GM19463 (cell line): Measurements from ENCODE around the gene DNAJC8.

Source experiments
- ATAC-seq: cut with Tn5 transposase; IDR thresholded peaks from one replicate; pipeline ENCODE4 v1.9.1; 2021; ENCODE audit warnings: mild to moderate bottlenecking, moderate library complexity; ENCODE audit not compliant: unreplicated experiment

The DNAJC8 gene

DNA sequence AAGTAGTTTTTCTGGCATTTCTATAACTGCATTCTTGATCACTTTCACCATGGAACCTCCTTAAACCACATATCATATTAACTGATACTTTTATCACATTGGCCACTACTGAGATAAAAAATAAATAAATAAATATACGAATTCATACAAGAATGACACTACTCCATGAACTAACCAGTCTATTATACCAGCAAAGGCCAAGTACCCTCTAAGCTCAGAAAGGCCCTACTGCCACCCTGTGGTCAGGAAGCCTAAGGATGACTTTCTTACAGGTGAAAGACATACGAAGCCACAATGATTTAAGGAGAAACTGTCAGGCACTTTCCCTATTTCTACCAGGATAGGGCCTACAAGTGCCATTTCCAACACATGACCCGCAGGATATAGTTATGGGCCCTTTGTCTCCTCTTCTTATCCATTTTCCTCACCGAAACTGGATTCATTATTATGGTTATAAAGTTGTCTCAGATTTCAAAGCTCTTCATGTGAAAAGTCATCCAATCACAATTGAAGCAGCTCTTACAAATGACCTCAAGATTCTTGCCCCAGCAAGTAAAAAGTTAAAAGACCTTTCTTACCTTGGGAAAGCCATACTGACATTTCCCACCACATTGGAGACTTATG, 23.9 kb downstream of the DNAJC8 start:
- ATAC-seq, result no peak

DNA sequence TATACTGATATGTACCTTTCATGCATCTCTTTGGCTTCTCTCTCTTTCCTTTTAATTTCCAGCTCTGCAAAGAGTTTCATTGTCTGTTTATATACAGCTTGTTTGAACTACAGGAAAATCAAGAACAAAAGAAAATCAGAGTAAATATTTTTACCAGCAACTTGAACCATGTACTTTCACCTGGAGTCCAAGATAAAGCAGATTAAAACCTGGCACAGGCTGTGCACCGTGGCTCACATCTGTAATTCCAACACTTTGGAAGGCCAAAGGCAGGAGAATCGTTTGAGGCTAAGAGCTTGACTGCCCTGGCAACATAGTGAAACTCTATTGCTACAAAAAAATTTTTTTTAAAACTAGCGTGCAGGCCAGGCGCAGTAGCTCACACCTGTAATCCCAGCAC, 27.6 kb downstream of the DNAJC8 start:
- ATAC-seq, result no peak

DNA sequence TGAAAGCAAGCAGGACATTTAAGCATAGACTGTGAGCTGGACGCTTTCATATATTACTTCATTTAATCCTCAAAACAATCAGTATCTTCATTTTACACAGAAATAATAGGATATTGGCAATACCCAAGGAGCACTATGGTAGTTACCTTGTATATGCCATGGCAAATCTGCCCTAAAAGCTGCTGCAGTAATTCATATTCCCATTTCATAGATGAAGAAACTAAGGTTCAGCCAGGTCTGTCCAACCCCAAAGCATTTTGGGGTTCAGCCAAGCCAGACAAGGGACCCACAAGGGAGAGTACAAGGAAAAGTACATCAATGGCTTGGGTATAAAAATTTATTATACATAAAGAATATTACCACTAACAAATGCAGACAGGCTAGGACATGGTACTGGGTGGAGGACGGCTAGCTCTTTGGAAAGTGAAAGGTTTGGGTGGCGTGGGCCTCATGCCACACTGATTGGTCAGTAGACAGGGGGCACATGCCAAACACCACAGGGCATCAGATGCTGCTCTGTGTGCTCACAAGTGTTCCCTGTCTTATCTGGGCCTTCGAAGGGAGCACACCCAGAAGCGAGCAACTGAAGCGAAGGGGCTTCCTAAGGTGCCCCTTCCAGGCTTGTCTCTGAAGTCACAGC, 32.5 kb downstream of the DNAJC8 start:
- ATAC-seq, result no peak

DNA sequence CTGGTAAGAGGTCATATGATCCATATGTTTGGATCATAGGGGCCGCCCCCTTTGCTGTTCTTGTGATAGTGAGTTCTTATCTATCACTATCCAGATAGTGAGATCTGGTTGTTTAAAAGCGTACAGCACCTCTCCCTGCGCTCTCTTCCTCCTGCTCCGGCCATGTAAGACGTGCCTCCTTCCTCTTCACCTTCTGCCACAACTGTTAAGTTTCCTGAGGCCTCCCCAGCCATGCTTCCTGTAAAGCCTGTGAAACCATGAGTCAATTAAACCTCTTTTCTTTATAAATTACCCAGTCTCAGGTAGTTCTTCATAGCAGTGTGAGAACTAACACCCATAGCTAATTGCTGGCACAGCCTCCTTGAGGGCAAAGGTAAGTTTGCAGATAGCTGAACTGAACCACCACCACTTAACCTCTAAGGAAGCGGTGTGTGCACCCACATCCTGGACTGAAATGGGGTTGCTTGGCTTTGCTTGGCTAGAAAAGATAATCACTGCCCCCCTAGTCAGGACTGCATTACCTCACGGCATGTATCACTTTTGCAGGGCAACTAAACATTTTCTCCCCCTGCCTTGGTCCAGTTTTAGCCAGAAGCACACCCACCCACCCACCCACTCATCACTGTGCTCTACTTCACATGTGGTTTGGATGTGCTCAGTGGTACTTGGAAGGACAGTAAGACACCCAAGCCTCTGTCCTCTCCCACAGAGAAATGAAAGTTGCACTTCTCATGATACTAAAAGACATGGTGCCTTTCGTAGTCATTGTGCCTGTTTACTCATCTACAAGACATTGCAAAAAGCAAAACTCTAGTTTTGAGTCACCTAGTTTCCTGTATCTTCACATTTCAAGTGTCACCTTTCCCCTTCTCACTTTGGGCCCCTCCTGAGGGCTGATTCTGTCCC, 33.2 kb downstream of the DNAJC8 start:
- peak; percentile 81 for ATAC-seq

GRCh38 chr1:28197682-28198415, 35.0 kb downstream of the DNAJC8 start:
- ATAC-seq, result no peak

DNA sequence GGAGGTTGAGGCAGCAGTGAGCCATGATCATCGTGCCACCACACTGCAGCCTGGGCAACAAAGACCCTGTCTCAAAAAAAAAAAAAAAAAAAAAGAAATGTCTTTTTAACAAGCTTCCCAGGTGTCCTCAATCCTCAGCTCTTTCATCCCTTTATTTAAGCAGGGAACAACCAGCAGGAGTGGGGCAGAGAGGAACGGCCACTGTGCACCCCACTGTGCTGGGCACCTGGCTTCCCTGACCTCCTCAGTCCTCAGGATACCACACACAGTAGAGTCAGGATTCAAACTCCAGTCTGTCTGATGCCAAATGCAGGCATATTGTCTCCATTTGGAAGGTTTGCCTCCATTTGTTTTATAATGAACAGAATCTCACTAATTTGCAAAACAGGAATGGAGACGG, 36.5 kb downstream of the DNAJC8 start:
- no peak for ATAC-seq

- ATAC-seq, result no peak
Measured at GRCh38 chr1:28195780-28196179, 37.0 kb downstream of the DNAJC8 start.

DNA sequence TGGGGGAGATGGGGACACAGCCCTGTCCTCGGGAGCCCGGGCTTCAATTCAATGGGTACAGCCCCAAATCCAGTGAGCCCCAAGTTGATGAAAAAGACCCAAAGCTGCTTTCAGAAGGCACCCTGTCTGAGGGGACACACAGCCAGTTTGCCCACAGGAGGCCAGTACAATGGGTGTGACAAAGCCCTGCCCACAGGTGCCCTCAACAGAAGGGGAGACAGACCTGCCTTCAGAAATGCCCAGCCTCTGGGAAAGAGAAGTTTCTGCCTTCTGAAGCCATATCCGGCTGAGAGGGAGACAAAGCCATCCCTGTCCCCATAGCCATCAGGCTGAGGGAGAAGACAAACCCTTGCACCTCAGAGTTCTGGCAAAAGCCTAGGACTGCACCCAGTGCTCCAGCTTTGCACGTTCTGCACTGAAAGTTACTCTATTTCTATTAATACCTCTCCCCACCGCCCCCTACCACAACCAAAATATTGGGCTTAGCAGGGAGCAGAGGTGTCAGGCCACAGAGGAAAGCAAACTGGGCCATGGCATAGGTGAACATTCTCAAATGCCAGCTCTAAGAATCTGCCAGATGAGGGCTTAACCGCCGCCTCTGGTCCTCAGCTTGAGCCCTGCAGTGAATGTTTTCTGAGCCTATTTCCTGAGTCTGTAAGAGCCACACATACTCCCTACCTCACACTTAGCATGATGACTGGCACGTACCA, 38.3 kb downstream of the DNAJC8 start:
- no peak for ATAC-seq

DNA sequence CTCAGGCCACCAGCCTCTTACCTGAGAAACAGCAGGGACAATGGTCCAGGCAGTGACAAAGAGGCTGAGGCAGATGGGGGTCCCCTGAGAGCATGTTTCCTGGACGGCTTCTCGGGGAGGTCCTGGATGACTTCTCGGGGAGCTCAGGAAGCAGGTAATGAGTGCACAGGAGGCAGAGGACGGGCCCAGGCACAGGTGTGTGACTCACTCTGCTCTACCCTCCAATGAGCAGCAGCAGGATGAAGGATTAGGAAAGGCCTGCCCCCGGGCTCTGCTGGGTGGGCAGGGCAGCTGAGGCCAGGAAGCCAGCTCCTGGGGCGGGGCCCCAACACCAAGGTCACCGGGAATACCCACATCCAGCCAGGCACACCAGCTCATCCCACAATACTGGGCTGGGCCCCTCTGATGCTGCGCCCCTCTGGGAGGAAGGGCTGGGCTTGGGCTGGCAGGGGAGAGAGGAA, 39.1 kb downstream of the DNAJC8 start:
- ATAC-seq, result no peak

DNA sequence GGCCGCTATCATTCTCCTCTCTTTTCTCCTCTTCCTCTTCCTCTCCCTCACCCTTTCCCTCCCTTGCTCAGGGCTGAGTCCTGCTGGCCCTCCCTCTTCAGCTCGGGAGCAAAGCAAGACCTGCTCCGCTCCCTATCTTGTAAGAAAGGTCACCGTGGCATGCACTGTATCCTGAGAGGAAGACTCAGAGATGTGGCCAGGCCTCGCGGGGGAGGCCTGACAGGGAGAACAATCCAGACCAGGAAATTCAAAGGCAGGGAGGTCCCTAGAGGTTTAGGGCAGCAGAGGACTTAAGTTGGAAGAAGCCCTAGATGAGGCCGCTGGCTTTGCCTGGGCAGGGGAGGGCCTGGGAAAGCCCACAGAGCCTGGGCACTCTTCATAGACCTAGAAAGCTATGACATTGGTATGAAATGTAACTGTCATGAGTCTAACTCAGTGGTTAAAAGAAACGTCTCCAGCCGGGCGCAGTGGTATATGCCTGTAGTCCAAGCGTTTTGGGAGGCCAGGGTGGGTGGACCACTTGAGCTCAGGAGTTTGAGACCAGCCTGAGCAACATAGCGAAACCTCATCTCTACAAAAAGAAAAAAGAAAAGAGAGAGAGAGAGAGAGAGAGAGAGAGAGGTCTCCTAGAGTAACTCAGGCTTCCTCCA, 41.7 kb downstream of the DNAJC8 start:
- ATAC-seq, result no peak

DNA sequence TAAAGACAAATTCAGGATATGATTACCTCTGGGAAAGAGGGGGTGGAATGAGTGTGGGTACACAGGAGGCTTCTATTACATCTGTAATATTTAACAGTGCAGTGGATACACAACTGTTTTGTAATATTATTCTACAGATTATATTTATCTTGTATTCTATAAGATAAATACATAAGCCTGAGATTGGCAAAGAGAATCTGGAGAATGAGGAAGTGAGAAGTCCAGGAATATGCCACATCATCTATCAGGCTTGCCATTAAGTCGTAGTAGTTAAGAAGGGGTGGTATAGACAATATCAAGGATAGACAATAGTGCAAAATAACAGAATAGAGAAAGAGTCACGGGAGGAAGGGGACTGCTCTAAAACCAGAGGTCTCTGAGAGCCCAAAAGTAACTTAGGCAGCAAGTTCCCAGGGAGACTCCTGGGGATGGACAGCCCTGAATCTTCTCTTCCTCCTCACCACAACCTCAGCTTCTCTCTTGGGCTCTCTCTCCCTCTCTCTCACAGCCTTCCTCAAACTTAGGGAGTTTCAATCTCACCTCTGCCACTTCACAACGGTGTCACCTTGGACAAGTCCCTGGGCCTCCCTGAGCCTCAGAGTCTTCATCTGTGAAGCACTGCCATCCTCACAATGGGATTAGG, 42.4 kb downstream of the DNAJC8 start:
- ATAC-seq, result no peak

DNA sequence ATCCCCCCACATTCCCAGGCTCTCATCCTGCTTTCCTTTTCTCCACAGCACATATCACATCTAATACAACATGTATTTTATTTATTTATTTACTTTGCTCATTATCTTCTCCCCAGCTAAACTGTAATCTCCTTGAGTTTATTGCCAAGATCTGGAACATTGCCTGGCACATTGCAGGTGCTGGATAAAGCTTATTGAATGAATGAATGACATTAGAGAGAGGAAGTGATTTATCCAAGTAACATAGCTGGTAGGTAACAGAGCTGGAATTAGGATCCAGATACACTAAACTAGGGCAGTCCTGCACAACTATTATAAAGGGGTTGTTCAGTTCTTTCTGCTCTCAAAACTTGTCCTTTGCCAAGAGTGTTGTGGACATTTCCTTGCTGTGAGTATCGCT, 47.8 kb downstream of the DNAJC8 start:
- no peak for ATAC-seq

GRCh38 chr1:28180306-28181305, 52.2 kb downstream of the DNAJC8 start:
- ATAC-seq, result no peak

- ATAC-seq, result no peak
Measured at GRCh38 chr1:28178690-28179485, 53.9 kb downstream of the DNAJC8 start.

GRCh38 chr1:28176492-28177470, 56.0 kb downstream of the DNAJC8 start, which contains the start of gene PTAFR:
TSS of gene PTAFR (minus strand) at chr1:28176690. CDS start at chr1:28151021, 25,669 bp downstream.
- ATAC-seq, result no peak

DNA sequence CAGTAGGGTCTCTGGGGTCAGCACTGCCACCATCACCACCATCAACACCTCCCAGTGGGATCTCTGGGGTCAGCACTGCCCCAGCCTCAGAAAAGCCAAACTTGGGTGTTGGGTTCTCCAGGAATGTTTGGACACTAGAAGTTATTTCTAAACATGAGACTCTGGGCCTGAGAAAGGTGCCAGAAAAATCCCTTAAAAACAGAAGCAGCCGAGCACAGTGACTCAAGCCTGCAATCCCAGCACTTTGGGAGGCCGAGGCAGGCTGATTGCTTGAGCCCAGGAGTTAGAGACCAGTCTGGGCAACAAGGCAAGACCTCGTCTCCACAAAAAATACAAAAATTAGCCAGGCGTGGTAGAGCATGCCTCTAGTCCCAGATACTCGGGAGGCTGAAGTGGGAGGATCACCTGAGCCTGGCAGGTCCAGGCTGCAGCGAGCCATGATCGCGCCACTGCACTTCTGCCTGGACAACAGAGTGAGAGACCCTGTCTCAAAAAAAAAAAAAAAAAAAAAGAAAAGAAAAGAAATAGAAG, 56.8 kb downstream of the DNAJC8 start:
- no peak for ATAC-seq
